ENCODE measurements around the gene PPM1M. TPM values are rescaled to one million over a fixed set of nuclear protein-coding genes. Genes with fewer than 3 reads are reported as not detected.

The PPM1M gene
- total RNA-seq, 1 experiment from 2014 or later, result 16.2 TPM

- H3F3A ChIP-seq (ENCODE audit: insufficient read depth, low read depth), result peaks cover 38% of the 10 kb centered on the region; the same call in 1 of the 2 replicates
- H2AFZ ChIP-seq, result peak overlapping the region; percentile 77; the same call in 1 of the 2 replicates
- H3K4me1 ChIP-seq (replicated peaks; ENCODE audit: insufficient read depth), result peaks cover 26% of the 10 kb centered on the region
- H3K79me2 ChIP-seq (ENCODE audit: low read depth), result no peaks in the 10 kb centered on the region
- no peaks in the 10 kb centered on the region for H3K9me3 ChIP-seq (ENCODE audit: insufficient read depth, low read depth)
- no peak for DNase-seq
- TF ChIP-seq EZH2 (IDR thresholded peaks at IDR 0.05; ENCODE audit: low read depth), result no peak
- TF ChIP-seq CTCF (conservative IDR thresholded peaks at IDR 0.05), result no peak
- no peak overlapping the region for H3K27ac ChIP-seq
- POLR2A ChIA-PET (ENCODE audit: unreplicated experiment), result no interaction called here
- no peaks in the 10 kb centered on the region for H3K27me3 ChIP-seq (ENCODE audit: insufficient read depth, low read depth)
- H3K36me3 ChIP-seq (ENCODE audit: low read depth), result no peaks in the 10 kb centered on the region
- peak overlapping the region; percentile 58 for H3K4me3 ChIP-seq
- no peaks in the 10 kb centered on the region for H3K9me2 ChIP-seq (ENCODE audit: insufficient read depth)
- CTCF ChIA-PET, result interaction anchor here (1.2 kb wide), 1 partner anchor 37 kb away, joined by 3 read pairs; no protein-coding TSS in a partner anchor
- BruUV-seq (replicated peaks), result no TSS peak
- intact Hi-C loops (cut with micrococcal nuclease; ENCODE audit: unreplicated experiment), result no loop called here
- H3K4me2 ChIP-seq, result peak overlapping the region; percentile 74
- no peaks in the 10 kb centered on the region for H4K20me1 ChIP-seq (ENCODE audit: insufficient read depth)
Observed at GRCh38 chr3:52246264-52246620, 683 bp downstream of the PPM1M start.

- Histone ChIP-seq H4K20me1 (ENCODE audit: insufficient read depth) (no peaks in the 10 kb centered on the region; the same call in 1 of the 2 replicates), H3K9me2 (ENCODE audit: insufficient read depth) (no peaks in the 10 kb centered on the region), H3K79me2 (ENCODE audit: low read depth) (no peaks in the 10 kb centered on the region), H3K27me3 (ENCODE audit: insufficient read depth, low read depth) (no peaks in the 10 kb centered on the region), H3K9me3 (ENCODE audit: insufficient read depth, low read depth) (no peaks in the 10 kb centered on the region), H2AFZ (no peak overlapping the region), H3K4me3 (no peak overlapping the region), H3F3A (ENCODE audit: insufficient read depth, low read depth) (peaks cover 44% of the 10 kb centered on the region; the same call in 1 of the 2 replicates), H3K27ac (no peak overlapping the region), H3K4me2 (peak overlapping the region; percentile 74; the same call in 1 of the 2 replicates), H3K4me1 (replicated peaks; ENCODE audit: insufficient read depth) (peaks cover 26% of the 10 kb centered on the region), H3K36me3 (ENCODE audit: low read depth) (no peaks in the 10 kb centered on the region)
- POLR2A ChIA-PET (ENCODE audit: unreplicated experiment), result no interaction called here
- no TSS peak for BruUV-seq (replicated peaks)
- TF ChIP-seq EZH2 (IDR thresholded peaks at IDR 0.05; ENCODE audit: low read depth), result no peak
- no peak for TF ChIP-seq CTCF (conservative IDR thresholded peaks at IDR 0.05)
- CTCF ChIA-PET, result no interaction called here
- no peak for DNase-seq
- intact Hi-C loops (cut with micrococcal nuclease; ENCODE audit: unreplicated experiment), result no loop called here
Observed at GRCh38 chr3:52246728-52247408, 1.3 kb downstream of the PPM1M start.

- Histone ChIP-seq H3K4me2 (no peak overlapping the region), H3K4me3 (no peak overlapping the region), H3F3A (ENCODE audit: insufficient read depth, low read depth) (peaks cover 45% of the 10 kb centered on the region; the same call in 1 of the 2 replicates), H3K27me3 (ENCODE audit: insufficient read depth, low read depth) (no peaks in the 10 kb centered on the region), H3K79me2 (ENCODE audit: low read depth) (no peaks in the 10 kb centered on the region), H3K4me1 (replicated peaks; ENCODE audit: insufficient read depth) (peaks cover 26% of the 10 kb centered on the region), H4K20me1 (ENCODE audit: insufficient read depth) (no peaks in the 10 kb centered on the region; the same call in 1 of the 2 replicates), H3K9me3 (ENCODE audit: insufficient read depth, low read depth) (no peaks in the 10 kb centered on the region), H3K36me3 (ENCODE audit: low read depth) (no peaks in the 10 kb centered on the region), H2AFZ (no peak overlapping the region), H3K9me2 (ENCODE audit: insufficient read depth) (no peaks in the 10 kb centered on the region), H3K27ac (no peak overlapping the region)
- intact Hi-C loops (cut with micrococcal nuclease; ENCODE audit: unreplicated experiment), result no loop called here
- POLR2A ChIA-PET (ENCODE audit: unreplicated experiment), result no interaction called here
- TF ChIP-seq EZH2 (IDR thresholded peaks at IDR 0.05; ENCODE audit: low read depth), result no peak
- no peak for TF ChIP-seq CTCF (conservative IDR thresholded peaks at IDR 0.05)
- no peak for DNase-seq
- CTCF ChIA-PET, result no interaction called here
- no TSS peak for BruUV-seq (replicated peaks)
Observed at GRCh38 chr3:52247409-52248164, 2.0 kb downstream of the PPM1M start.
